NCI-H1105 treated with DMSO at 0.1 percent for 48 hours (cell line): ENCODE measurements around the gene CTNNBL1.

Source experiments
- DNase-seq: peaks from one replicate; lab custom pipeline; 2025; lab: John Stamatoyannopoulos, UW

Gene CTNNBL1

DNA sequence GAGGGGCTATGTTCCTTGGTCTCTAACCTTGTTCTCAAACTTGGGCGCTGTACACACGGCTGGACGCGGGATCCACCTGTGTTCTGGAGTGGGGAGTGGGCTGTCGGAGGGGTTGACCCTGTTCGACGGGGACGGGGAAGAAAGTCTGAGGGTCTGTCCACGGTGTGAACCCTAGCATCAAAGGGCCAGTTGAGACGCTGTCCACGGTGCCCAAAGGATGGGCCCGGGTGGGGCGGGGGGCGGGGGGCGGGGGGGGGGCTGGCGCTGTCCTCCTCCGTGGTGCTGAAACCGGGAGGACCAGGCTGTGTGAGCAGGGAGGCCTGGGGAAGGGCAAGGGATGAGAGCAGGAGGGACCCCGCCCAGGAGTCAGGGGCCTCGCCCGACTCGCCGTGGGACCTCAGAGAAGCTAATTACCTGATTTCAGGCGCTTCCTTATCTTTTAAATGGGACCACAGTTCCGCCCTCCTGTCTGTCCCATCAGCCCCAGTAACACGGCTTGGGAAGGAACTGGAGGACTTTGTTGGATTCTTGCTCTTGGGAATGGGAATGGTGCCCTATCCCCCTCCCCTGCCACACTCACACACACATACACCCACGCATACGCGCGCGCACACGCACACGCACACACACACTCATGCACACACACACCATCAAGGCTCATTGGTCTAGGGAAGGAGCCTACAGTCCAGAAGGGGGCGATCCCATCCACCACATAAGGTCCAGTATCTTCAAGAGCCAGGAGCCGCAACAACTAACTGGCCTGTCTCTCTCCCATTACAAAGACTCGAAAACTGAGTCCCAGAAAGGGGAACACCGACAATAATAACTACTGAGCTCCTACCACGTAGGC, 208.0 kb downstream of the CTNNBL1 start:
- DNase-seq, result peak; percentile 27

DNA sequence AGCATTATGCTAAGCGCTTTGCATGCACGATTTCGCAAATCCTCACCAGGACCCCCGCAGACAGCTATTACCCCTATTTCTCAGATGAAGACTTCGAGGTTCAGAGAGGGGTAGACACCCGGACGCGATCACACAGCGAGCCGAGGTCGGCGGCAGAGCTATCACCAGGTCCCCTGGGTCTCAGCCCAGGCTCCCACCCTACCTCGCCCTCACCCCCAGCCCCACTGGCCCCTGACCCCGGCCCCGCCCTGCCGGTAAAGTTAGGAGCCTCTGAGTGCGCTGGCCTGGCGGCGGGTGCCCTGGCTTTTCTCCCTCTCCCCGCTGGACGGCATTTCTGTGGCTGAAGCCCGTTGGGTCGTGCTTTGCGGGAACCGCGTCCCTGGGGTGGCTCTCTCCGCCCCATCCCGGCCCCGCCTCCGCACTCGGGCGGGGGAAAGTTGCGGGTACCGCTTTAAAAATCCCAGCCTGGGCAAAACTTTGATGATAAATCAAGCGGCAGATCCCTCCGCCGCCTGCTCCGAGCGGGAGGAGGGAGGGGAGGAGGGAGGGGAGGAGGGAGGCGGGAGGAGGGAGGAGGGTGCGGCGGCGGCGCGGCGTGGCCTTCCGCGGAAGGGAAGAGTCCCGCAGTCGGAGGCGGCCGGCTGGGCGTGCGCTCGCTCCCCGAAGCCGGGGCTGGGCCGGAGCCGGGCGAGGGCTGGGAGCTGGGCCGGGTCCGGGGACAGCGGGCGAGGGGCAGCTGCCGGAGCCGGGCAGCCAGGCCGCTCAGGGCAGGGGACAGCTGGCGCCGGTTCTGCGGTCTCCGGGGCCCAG, 208.9 kb downstream of the CTNNBL1 start, which contains the start of gene VSTM2L:
TSS of gene VSTM2L (plus strand) at position 624 of the 810 bp plus-strand sequence. CDS start 224 bp downstream, outside the sequence.
- peak; percentile 8 for DNase-seq

DNA sequence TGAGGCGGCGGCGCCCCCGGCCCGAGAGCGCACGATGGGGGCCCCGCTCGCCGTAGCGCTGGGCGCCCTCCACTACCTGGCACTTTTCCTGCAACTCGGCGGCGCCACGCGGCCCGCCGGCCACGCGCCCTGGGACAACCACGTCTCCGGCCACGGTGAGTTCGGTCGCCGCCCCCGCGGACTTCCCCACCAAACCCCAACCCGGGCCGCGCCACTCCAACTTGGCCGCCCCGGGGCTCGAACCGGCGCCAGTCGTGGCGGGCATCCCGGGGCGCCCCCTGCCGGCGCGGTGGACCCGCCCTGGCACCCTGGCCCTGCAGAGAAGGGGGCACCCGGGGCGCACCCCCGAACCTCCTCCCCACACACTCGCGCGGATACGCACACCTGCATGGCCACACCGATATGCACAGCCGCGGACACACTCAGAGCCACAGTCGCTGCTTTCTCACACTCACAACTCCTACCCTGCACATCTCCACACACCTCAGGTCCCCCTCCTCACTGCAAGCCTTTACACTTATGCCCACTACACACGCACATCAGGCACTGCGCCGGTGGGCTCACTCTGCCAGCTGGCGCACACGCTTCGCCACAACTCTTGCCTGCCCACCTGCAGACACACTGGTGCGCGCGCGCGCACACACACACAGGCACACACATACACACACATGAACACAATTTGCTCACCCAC, 209.6 kb downstream of the CTNNBL1 start:
- no peak for DNase-seq

DNA sequence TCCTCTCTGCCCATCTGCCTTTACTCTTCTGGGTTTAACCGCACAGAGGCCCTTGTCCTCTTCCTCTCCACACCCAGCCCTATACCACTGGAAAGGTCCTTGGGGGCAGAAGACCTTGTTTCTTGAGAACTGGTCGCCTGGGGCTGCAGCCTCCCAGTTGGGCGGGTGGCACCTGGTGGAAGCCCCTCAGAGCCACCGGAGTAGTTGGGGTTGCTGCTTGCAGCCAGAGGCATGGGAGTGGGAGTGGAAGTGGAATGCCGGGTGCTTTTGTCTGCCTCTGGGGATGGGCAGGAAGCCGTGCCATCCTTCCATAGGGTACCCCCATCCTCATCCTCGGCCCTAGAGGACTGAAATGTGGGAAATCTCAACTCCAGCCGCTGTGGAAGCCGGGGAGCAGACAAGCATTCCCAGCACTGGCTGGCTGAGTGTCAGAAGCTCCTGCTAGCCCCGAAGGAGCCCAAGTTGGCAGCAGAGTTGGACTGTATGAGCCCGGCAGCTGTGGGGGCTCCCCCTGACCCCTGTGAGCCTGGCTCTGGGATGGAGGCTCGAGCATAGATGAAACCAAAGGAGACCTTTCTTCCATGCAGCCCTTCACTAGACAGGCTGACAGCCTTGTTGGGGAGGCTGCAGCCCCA, 210.3 kb downstream of the CTNNBL1 start:
- no peak for DNase-seq

DNA sequence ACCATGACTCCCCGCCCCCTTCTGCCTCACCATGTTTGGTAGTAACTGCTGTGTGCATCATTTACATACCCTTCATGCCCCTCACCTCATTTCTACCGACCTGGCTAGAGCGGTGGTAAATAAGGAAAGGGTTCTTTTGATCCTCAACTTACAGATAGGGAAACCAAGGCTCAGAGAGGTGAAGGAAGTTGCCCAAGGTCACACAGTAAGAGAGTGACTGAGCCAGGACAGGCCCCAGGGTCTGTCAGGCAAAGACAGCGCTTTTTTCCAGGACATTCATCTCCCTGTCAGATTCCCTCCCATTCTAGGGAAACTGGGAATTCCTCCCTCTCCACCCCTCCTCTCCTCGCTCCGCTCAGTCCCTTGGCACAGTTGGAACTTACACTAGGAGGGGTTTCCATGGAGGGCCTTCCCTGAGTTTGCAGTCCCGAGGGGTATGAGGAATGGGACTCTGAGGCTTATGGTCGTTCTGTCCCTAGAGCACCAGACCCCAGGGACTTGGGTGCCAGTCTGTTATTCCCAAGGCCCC, 211.1 kb downstream of the CTNNBL1 start:
- DNase-seq, result no peak

DNA sequence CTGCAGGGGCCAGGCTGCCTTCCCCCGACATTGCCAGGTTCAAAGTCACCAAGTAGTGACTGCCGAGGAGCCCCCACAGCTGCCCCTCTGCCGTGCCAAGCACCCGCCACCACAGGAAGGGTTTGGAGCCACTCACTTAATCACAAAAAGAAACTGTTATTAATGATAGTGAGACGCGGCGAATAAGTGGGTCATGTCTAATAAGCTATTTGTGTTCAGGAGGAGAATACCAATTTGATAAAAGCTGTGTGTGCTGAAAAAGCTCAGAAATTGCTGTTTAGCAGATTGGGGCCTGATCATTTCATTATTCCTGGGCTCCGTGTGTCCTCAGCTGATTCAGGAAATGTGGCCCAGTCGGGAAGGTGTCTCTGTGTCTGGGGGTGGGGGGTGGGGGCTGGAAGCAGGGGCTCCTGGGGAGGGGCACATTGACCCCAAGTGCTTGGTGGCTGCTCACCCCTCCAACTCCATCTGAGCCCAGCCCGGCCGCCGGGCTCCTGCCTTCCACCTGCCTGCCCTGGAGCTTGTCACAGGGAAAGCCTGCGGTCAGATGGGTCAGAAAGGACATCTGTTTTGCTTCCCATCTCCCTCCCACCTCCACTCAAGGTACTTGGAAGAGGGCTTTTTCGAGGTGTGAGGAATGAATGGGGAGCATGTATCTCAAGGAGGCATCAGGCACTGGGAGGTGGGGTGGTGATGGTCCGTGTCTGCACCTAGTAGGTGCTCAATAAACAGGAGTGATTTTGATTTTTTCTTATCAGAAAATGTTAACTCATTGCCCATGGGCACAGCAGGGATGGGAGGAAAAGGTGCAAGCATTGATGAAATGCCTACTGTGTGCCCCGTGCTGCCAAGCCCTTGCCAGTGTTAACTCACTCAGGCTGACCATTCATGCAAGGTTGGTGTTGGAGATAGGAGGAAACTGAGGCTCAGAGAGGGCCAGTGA, 212.1 kb downstream of the CTNNBL1 start:
- no peak for DNase-seq

DNA sequence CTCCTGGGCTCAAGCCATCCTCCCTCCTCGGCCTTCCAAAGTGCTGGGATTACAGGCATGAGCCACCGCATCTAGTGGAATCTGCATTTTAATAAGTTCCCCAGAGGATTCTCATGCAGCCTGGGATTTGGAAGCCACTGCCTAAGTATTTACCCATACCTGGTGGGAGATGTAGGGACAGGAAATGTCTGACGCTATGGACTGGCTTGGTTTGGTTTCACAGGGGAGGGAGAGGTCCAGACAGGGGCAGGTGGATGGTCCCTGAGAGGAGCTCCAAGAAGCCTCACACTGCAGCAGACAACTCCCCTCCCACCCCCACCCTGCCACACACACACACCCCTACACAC, 213.5 kb downstream of the CTNNBL1 start:
- DNase-seq, result no peak

DNA sequence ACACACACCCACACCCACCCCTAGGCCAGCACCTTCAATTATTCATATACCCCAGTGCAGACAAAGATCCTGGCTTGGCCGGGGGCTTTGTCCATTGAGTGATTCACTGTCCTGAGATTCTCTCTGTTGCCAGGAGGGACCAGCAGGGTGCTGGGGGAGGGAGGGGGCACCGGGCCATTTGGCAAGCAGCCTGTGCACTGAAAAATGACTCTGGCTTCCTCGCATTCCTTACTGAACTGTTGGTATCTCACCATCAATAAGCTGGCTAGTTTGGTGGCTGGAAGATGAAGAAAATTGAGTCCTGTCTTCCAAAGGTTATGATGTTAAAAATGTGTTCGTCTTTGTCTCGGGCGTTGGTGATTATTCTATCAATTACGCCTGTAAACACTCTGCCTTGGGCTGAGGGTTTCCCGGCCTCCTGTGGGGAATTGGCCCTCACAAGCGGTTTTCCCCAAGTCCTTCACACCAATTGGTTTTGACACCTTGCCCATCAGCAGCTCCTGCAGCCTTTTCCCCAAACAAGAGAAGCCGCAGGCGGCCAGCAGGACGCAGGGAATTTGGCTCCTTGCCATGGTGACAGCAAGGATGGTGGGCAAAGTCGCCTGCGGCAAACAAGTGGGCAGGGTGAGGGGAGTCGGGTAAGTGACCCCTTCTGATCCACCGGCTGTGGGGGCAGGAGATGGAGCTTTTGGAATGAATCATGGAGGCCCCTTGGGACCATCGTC, 214.0 kb downstream of the CTNNBL1 start:
- peak; percentile 79 for DNase-seq

DNA sequence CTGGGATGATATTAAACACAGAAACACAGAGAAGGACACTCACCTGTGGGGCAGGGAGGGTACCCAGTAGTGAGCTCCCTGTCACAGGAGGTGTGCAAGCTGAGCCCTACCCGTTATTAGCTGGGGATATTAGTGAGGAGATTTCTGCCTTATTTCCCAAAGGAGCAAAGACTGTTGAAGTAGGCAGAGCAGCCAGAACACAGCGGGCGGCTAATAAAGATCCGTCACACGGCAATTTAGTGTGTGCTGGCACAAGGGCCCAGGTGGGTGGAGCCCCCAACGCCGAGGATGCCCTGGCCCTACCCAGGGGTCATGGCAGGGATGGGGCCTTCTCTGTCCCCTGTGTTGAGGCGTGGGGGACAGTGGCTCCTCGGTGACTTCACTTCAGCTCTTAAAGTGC, 217.4 kb downstream of the CTNNBL1 start:
- DNase-seq, result no peak

DNA sequence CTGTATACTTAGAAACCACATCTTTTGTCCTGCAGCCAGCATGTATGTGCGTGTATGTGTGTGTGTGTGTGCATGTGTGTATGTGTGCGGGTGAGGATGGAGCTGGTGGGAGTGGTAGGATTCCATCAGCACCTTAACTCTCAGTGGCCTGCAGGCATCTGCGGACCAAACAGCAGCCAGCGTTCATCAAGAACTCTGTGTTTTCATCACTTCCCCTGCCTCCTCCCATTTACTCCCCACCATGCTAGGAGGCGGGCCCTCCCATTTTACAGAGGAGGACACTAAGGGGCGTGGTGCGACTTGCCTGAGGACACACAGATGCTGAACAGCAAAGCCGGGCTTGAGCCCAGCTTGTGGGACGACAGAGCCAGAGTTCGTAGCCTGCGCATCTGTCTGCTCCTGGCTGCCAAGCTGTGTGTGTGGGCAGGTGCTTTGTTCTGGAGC, 218.0 kb downstream of the CTNNBL1 start:
- DNase-seq, result peak; percentile 13

DNA sequence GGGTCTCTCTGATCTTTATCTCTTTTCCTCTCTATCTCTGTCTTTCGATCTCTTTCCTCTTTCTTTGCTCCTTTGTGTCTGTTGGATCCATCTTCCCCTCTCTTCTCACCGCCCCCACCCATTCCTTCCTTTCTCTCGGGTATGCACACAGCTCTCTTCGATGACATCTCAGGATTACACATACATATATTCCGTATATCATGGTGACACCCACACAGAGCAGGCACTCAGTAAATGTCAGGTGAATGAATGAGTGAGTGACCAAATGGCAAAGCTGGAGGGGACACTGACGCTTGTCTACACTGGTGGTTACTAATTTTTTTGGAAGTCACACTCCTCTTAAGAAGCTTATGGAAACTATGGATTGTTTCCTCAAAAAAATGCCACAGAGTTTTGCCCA, 219.0 kb downstream of the CTNNBL1 start:
- DNase-seq, result no peak

DNA sequence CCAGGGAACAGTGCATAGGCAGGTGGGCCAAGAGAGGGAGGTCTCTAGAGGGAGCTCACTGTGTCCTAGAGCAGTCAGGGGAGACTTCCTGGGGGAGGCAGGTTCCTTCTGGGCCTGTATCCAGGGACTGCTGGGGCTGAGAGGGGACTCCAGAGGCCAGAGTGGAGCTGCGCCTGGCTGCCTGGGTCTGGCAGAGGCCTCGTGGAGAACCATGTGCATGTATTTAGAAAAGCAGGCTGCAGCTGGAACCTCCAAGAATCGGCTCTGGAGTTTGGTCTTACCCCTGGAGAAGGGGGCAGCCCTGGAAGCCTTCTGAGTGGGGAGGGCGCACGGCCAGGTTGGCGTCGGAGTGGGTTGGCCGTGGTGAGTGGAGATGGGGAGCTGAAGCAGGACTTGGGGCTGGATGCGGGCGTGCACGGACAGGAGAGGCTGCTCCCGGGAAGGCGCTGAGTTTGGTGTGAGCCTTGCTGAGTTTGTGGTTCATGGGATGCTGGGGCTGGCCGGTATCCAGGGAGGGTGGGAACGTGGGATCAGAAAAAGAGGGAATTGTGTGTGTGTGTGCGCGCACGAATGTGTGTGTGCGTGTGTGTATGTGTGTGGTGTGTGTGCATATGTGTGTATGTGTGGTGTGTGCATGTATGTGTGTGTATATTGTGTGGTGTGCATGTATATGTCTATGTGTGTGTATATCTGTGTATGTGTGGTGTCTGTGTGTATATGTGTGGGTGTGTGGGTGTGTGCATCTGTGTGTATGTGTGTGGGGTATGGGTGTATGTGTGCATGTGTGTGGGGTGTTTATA, 219.9 kb downstream of the CTNNBL1 start:
- no peak for DNase-seq

DNA sequence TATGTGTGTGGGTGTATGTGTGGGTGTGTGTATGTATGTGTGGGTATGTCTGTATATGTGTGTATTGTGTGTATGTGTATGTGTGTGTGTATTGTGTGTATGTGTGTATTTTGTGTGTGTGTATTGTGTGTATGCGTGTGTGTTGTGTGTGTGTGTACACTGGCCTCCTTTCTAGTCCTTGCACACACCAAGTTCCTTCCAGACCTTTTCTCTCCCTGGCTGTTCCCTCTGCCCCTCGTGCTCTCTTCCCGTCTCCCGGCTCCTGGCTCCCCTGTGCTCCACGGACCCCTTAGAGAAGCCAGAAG, 220.5 kb downstream of the CTNNBL1 start:
- no peak for DNase-seq

DNA sequence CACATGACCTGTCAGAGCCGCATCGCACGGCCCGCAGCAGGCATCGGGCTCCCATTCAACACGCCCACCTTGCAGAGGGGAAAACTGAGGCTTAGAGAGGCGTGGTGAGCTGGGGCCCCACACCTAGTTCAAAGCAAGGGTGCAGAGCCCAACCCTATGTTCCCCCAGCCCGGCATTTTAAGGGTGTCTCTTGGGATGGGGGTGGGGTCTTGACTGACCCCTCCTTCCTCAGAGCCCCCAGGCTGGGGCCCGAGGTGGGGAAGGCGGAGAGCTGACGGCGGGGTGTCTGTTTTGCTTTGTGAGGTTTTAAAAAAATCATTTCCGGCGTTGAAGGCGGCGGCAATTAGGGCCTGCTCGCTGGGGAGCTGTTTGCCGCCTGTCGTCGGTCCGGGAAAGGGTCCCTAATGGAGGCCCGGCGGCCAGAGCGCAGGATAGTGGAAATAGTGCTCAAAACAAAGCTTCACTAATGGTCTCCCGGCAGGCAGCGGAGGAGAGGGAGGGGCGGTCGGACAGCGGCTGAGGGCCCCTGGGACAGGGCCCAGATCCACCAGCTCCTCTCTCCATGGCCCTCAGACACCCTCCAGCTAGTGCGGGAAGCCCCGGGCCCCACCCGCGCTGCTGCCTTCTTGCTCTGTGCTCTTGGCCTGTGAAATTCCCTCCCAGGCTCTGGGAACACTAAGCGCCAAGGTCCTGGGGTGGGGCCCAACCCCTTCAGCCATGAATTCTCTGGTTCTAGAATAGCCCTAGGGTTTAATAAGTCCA, 221.0 kb downstream of the CTNNBL1 start:
- DNase-seq, result no peak

DNA sequence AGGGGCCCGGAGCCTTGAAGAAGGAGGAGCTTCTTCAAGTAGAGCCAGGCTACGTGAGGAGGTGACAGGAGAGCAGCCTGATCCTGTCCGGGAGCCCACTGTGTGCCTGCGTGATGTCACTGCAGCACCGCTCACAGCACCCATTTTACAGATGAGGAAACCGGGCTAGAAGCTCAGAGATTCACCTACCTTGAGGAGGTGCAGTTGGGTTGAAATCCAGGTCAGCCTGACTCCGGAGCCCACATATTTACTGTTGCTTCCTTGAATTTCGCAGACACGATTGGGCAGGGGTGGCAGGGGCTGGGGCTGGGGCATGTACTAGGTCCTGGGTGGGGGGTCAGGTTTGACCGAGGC, 221.6 kb downstream of the CTNNBL1 start:
- no peak for DNase-seq

DNA sequence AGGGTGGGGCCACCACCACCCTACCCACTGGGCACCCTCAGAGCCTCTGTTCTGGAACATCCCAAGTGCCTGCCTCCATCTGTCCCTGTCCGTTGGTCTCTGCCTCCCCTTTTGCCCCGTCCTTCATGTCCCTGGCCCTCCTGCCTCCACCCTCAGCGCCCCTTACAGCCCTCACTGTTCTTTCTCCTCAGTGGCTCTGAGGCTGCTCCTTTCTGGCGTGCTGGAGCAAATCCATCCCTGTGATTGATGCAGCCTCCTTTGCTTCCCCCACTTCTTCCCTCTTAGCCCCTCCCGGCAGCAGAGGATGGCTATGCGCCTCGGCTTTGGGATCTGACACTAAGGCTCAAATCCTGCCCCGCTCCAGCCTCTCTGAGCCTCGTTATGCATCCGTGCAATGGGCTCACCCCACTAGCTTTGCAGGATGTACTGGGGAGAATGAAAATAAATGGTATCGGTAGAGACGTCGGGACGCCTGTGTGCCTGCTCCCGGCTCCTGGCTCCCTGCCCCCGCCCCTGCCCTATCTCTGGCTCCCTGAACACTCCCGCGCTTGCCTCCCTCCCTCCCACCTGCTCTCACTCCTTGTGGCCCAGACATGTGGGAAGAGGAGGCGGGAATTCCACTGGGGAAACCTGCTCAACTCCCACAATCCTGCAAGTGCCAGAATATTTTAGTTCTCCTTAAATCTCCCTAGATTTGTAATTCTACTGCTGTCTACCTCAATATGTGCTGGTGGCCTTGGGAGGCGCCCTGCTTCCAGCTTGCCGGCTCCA, 222.2 kb downstream of the CTNNBL1 start:
- no peak for DNase-seq

DNA sequence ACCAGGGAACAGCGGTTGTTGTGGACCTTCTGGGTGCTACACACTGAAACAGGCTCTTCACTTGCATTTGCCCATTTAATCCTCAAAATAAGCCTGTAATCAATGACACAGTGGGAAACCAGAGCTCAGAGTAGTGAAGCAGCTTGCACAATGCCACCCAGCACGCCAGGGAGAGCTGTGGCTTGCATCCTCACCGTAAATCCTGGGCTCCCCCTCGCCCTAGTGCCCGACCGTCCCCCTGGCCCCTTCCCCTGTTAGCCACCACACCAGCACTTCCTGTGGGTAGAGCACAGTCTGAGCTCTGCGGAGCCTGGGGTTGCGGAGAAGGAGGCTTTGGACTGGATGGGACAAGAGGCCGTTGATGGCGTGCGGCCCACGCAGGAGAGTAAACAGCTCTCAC, 223.6 kb downstream of the CTNNBL1 start:
- DNase-seq, result no peak

DNA sequence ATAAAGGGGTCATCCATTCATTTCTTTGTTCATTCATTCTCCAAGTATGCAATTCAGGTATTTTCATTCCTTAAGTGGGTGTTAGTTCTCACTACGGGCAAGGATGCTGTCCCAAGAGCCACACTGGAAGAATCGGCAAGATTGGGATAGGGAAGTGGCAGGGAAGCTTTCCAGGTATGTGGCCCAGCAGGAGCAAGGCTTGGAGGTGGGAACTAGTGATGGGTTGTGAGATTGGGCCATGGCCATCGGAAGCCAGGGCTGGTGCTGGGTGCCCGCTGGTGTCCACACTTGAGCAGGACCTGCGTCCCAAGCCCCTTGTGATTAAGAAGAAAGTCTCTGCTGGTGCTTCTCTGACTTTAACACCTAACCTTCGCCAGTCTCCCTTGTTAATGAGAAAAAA, 224.2 kb downstream of the CTNNBL1 start:
- DNase-seq, result no peak
